Neural progenitor cell (in vitro differentiated cells): ENCODE results near the gene CTH. TPM values are rescaled to one million over a fixed set of nuclear protein-coding genes. Genes with fewer than 3 reads are reported as not detected.

Experiments
- DNase-seq: peaks from one replicate; pipeline ENCODE4 v3.0.0-alpha.2; 2016; ENCODE audit warnings: low spot score
- H2AFZ ChIP-seq: fragments of 200-600 bp; sonication (generic); replicated peaks from 2 replicates; pipeline ENCODE4 v1.6.1; 2016; ENCODE audit warnings: antibody characterized with exemption
- H3F3A ChIP-seq: fragments of 200-600 bp; sonication (generic); 2 replicates; pipeline ENCODE4 v1.6.1; 2016; ENCODE audit warnings: antibody characterized with exemption, low read depth
- H3K27ac ChIP-seq: fragments of 200-600 bp; sonication (generic); 2 replicates; pipeline ENCODE4 v1.5.1; 2016; ENCODE audit warnings: mild to moderate bottlenecking
- H3K27me3 ChIP-seq: fragments of 200-600 bp; sonication (generic); 2 replicates; pipeline ENCODE4 v1.6.1; 2016; ENCODE audit warnings: mild to moderate bottlenecking, moderate library complexity
- H3K36me3 ChIP-seq: fragments of 200-600 bp; sonication (generic); 2 replicates; pipeline ENCODE4 v1.5.1; 2016
- H3K4me1 ChIP-seq: fragments of 200-600 bp; sonication (generic); 2 replicates; pipeline ENCODE4 v1.6.1; 2016; ENCODE audit warnings: mixed run types
- H3K4me2 ChIP-seq: fragments of 200-600 bp; sonication (generic); 2 replicates; pipeline ENCODE4 v1.6.1; 2016
- H3K4me3 ChIP-seq: fragments of 200-600 bp; sonication (generic); 2 replicates; pipeline ENCODE4 v1.5.1; 2016
- H3K79me2 ChIP-seq: fragments of 200-600 bp; sonication (generic); 2 replicates; pipeline ENCODE4 v1.6.1; 2016; ENCODE audit warnings: low read depth
- H3K9ac ChIP-seq: fragments of 200-600 bp; sonication (generic); 2 replicates; pipeline ENCODE4 v1.6.1; 2016
- H3K9me3 ChIP-seq: fragments of 200-600 bp; sonication (generic); 2 replicates; pipeline ENCODE4 v1.5.1; 2016; ENCODE audit warnings: low read depth
- H4K20me1 ChIP-seq: fragments of 200-600 bp; sonication (generic); 2 replicates; pipeline ENCODE4 v1.6.1; 2016; ENCODE audit warnings: low read depth
- H3K27ac Mint-ChIP-seq: 3 replicates; pipeline ENCODE4 v1.8.0; 2021; ENCODE audit warnings: mixed read lengths
- H3K27me3 Mint-ChIP-seq: 2 replicates; pipeline ENCODE4 v1.8.0; 2022; ENCODE audit warnings: low read depth, mild to moderate bottlenecking, inconsistent platforms, moderate library complexity, mixed read lengths; ENCODE audit not compliant: insufficient read depth
- H3K36me3 Mint-ChIP-seq: 3 replicates; pipeline ENCODE4 v1.8.0; 2021; ENCODE audit warnings: mixed read lengths
- H3K4me1 Mint-ChIP-seq: 3 replicates; pipeline ENCODE4 v1.8.0; 2021; ENCODE audit warnings: mixed read lengths
- H3K4me3 Mint-ChIP-seq: 3 replicates; pipeline ENCODE4 v1.8.0; 2021; ENCODE audit warnings: mild to moderate bottlenecking, moderate library complexity, mixed read lengths
- H3K9me3 Mint-ChIP-seq: 3 replicates; pipeline ENCODE4 v1.8.0; 2020; ENCODE audit warnings: mixed read lengths
- CTCF ChIP-seq: fragments of 200-600 bp; sonication (generic); IDR thresholded peaks from 2 replicates; pipeline ENCODE4 v1.5.1; 2017; ENCODE audit warnings: antibody characterized with exemption, mild to moderate bottlenecking
- EZH2 ChIP-seq: fragments of 200-600 bp; sonication (generic); IDR thresholded peaks from 2 replicates; pipeline ENCODE4 v1.6.1; 2017; ENCODE audit warnings: antibody characterized with exemption, mild to moderate bottlenecking, moderate library complexity
- EZH2phosphoT487 ChIP-seq: fragments of 200-600 bp; sonication (generic); IDR thresholded peaks from 2 replicates; pipeline ENCODE4 v1.6.1; 2017; ENCODE audit warnings: antibody characterized with exemption
- total RNA-seq: library from RNA; depleted of rRNA; stranded (reverse); fragments of >200 nt; gene quantifications from 2 replicates; pipeline ENCODE4 v1.2.3, GENCODE V29; 2015; ENCODE audit warnings: low replicate concordance

CTH gene
- total RNA-seq, 1 donor from 2014 or later = 16.0 TPM

DNA sequence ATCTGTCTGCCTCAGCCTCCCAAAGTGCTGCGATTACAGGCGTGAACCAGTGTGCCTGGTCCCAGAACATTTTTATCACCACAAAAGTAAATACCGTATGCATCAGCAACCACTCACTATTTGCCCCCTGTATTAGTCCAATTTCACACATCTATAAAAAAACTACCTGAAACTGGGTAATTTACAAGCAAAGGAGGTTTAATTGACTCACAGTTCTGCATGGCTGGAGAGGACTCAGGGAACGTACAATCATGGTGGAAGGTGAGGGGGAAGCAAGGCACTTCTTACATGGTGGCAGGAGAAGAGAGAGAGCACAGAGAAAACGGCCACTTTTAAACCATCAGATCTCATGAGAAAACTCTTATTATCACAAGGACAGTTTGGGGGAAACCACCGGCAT is 25.6 kb upstream of the CTH start:
- peaks cover 5% of the 10 kb centered on the region for H3K27me3 Mint-ChIP-seq

DNA sequence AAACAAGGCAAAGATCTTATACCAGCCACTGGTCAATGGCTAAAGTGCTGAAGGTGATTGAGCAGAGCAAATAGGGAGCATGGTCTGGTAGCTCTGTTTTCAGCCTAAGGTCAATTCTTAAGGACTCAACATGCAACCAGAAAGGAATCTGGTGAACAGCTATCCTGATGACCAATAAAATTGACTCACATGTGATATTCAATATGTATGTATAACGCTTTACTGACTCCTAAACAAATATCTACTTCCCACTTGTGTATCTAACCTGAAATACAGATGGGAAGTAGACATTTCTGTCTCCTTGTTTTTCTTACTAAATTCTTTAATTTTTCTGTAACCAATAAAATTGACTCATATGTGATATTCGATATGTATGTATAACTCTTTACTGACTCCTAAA is 24.9 kb upstream of the CTH start:
- H3K27ac Mint-ChIP-seq = no peak overlapping the region
- H3K9me3 ChIP-seq = no peaks in the 10 kb centered on the region
- peaks cover 5% of the 10 kb centered on the region for H3K27me3 Mint-ChIP-seq
- H3K4me2 ChIP-seq = no peak overlapping the region
- H3K27ac ChIP-seq = no peak overlapping the region
- H3K9ac ChIP-seq = no peak overlapping the region
- H3F3A ChIP-seq = no peaks in the 10 kb centered on the region
- no peak overlapping the region for H3K4me3 Mint-ChIP-seq
- H3K4me1 Mint-ChIP-seq = no peaks in the 10 kb centered on the region
- H3K9me3 Mint-ChIP-seq = no peaks in the 10 kb centered on the region
- H3K36me3 ChIP-seq = no peaks in the 10 kb centered on the region
- H3K4me3 ChIP-seq = no peak overlapping the region
- no peaks in the 10 kb centered on the region for H4K20me1 ChIP-seq
- H3K4me1 ChIP-seq = no peaks in the 10 kb centered on the region
- no peaks in the 10 kb centered on the region for H3K79me2 ChIP-seq
- H2AFZ ChIP-seq = peak overlapping the region; percentile 68
- no peak for DNase-seq
- H3K27me3 ChIP-seq = no peaks in the 10 kb centered on the region
- H3K36me3 Mint-ChIP-seq = no peaks in the 10 kb centered on the region
- TF ChIP-seq CTCF (no peak), EZH2 (no peak)

More for the DNA sequence above, 25.6 kb upstream of the CTH start:
- H3K4me3 ChIP-seq = no peak overlapping the region
- H3K27me3 ChIP-seq = no peaks in the 10 kb centered on the region
- peak overlapping the region; percentile 68 for H2AFZ ChIP-seq
- no peak overlapping the region for H3K4me3 Mint-ChIP-seq
- no peak for DNase-seq
- no peak overlapping the region for H3K9ac ChIP-seq
- H4K20me1 ChIP-seq = no peaks in the 10 kb centered on the region
- H3K36me3 Mint-ChIP-seq = no peaks in the 10 kb centered on the region
- TF ChIP-seq EZH2 (no peak), CTCF (no peak), EZH2phosphoT487 (no peak)
- no peak overlapping the region for H3K4me2 ChIP-seq
- no peaks in the 10 kb centered on the region for H3K36me3 ChIP-seq
- H3K27ac Mint-ChIP-seq = no peak overlapping the region
- H3K9me3 Mint-ChIP-seq = no peaks in the 10 kb centered on the region
- no peaks in the 10 kb centered on the region for H3K9me3 ChIP-seq
- H3K79me2 ChIP-seq = no peaks in the 10 kb centered on the region
- H3K27ac ChIP-seq = no peak overlapping the region
- no peaks in the 10 kb centered on the region for H3K4me1 Mint-ChIP-seq
- H3F3A ChIP-seq = no peaks in the 10 kb centered on the region
- no peaks in the 10 kb centered on the region for H3K4me1 ChIP-seq

- DNase-seq = no peak
- H3K27ac Mint-ChIP-seq = no peak overlapping the region
- H3K4me1 Mint-ChIP-seq = no peaks in the 10 kb centered on the region
- no peaks in the 10 kb centered on the region for H3K27me3 ChIP-seq
- H3K4me3 Mint-ChIP-seq = no peak overlapping the region
- no peak overlapping the region for H3K9ac ChIP-seq
- H3K9me3 Mint-ChIP-seq = no peaks in the 10 kb centered on the region
- no peaks in the 10 kb centered on the region for H3K4me1 ChIP-seq
- H3F3A ChIP-seq = no peaks in the 10 kb centered on the region
- TF ChIP-seq EZH2 (no peak), CTCF (no peak), EZH2phosphoT487 (no peak)
- H3K4me3 ChIP-seq = no peak overlapping the region
- H2AFZ ChIP-seq = no peak overlapping the region
- no peaks in the 10 kb centered on the region for H3K9me3 ChIP-seq
- H3K79me2 ChIP-seq = no peaks in the 10 kb centered on the region
- no peaks in the 10 kb centered on the region for H3K36me3 ChIP-seq
- no peaks in the 10 kb centered on the region for H4K20me1 ChIP-seq
- H3K27me3 Mint-ChIP-seq = peaks cover 5% of the 10 kb centered on the region
- H3K4me2 ChIP-seq = no peak overlapping the region
- H3K27ac ChIP-seq = no peak overlapping the region
- no peaks in the 10 kb centered on the region for H3K36me3 Mint-ChIP-seq
Observed at GRCh38 chr1:70387507-70387906, 23.6 kb upstream of the CTH start.

- H3K4me2 ChIP-seq = no peak overlapping the region
- H3F3A ChIP-seq = no peaks in the 10 kb centered on the region
- no peaks in the 10 kb centered on the region for H3K36me3 Mint-ChIP-seq
- TF ChIP-seq CTCF = no peak
- TF ChIP-seq EZH2 = no peak
- no peak for TF ChIP-seq EZH2phosphoT487
- no peaks in the 10 kb centered on the region for H3K9me3 Mint-ChIP-seq
- H3K9ac ChIP-seq = no peak overlapping the region
- H3K4me1 Mint-ChIP-seq = no peaks in the 10 kb centered on the region
- no peak overlapping the region for H3K4me3 ChIP-seq
- no peak overlapping the region for H2AFZ ChIP-seq
- no peaks in the 10 kb centered on the region for H3K27me3 ChIP-seq
- no peak overlapping the region for H3K4me3 Mint-ChIP-seq
- H3K27ac ChIP-seq = no peak overlapping the region
- H4K20me1 ChIP-seq = no peaks in the 10 kb centered on the region
- H3K36me3 ChIP-seq = no peaks in the 10 kb centered on the region
- no peaks in the 10 kb centered on the region for H3K4me1 ChIP-seq
- H3K79me2 ChIP-seq = no peaks in the 10 kb centered on the region
- H3K27me3 Mint-ChIP-seq = no peaks in the 10 kb centered on the region
- no peak overlapping the region for H3K27ac Mint-ChIP-seq
- no peak for DNase-seq
- H3K9me3 ChIP-seq = no peaks in the 10 kb centered on the region
Observed at GRCh38 chr1:70392626-70393025, 18.4 kb upstream of the CTH start.
